Caco-2 (cell line): Measurements from ENCODE around the gene TPH2. TPM values are rescaled to one million over a fixed set of nuclear protein-coding genes. Genes with fewer than 3 reads are reported as not detected.

Experiments
- BruUV-seq: library from RNA; stranded (reverse); fragments of 400-500 nt; replicated peaks from 2 replicates; lab custom pipeline; 2021; lab: Mats Ljungman, UMichigan
- CTCF ChIA-PET: fragments of 300-600 bp; sonication (Branson Sonifier 250); formaldehyde crosslinking; loops from one replicate; lab custom pipeline; 2022; ENCODE audit warnings: antibody characterized with exemption; lab: Charles Lee
- POLR2A ChIA-PET: fragments of 300-600 bp; sonication (Branson Sonifier 250); formaldehyde crosslinking; loops from one replicate; lab custom pipeline; 2022; ENCODE audit warnings: antibody characterized with exemption; lab: Charles Lee
- DNase-seq, 2 experiments: peaks; one replicate each; pipeline versions ENCODE4 v3.0.0 to v3.0.0-alpha.2; 2020 to 2022
- H3K27me3 ChIP-seq: replicated peaks from 2 replicates; pipeline ENCODE4 v1.6.0; 2011; ENCODE audit warnings: low read length; ENCODE audit not compliant: control insufficient read depth, insufficient read depth
- H3K36me3 ChIP-seq: 2 replicates; pipeline ENCODE4 v1.5.1; 2011; ENCODE audit warnings: low read length; ENCODE audit not compliant: control insufficient read depth, insufficient read depth
- H3K4me1 ChIP-seq: fragments of 250-450 bp; sonication (Bioruptor Pico); 2 replicates; pipeline ENCODE4 v1.5.1; 2020; ENCODE audit warnings: mild to moderate bottlenecking
- H3K4me3 ChIP-seq: 2 replicates; pipeline ENCODE4 v1.5.1; 2011; ENCODE audit warnings: low read depth, mild to moderate bottlenecking, control low read depth, low read length
- H3K9me3 ChIP-seq: fragments of 250-450 bp; sonication (Bioruptor Pico); 2 replicates; pipeline ENCODE4 v1.5.1; 2020; ENCODE audit warnings: mild to moderate bottlenecking, moderate library complexity
- H3K27ac Mint-ChIP-seq: one replicate; pipeline ENCODE4 v1.8.0; 2022; ENCODE audit warnings: mixed read lengths; ENCODE audit not compliant: unreplicated experiment
- H3K27me3 Mint-ChIP-seq: one replicate; pipeline ENCODE4 v1.8.0; 2022; ENCODE audit warnings: mixed read lengths; ENCODE audit not compliant: insufficient read depth, unreplicated experiment
- H3K36me3 Mint-ChIP-seq: one replicate; pipeline ENCODE4 v1.8.0; 2022; ENCODE audit warnings: mild to moderate bottlenecking, mixed read lengths; ENCODE audit not compliant: insufficient read depth, unreplicated experiment
- H3K4me1 Mint-ChIP-seq: one replicate; pipeline ENCODE4 v1.8.0; 2022; ENCODE audit warnings: low read depth, mixed read lengths; ENCODE audit not compliant: unreplicated experiment
- H3K4me3 Mint-ChIP-seq: one replicate; pipeline ENCODE4 v1.8.0; 2022; ENCODE audit warnings: mild to moderate bottlenecking, moderate library complexity, mixed read lengths; ENCODE audit not compliant: unreplicated experiment
- H3K9me3 Mint-ChIP-seq: one replicate; pipeline ENCODE4 v1.8.0; 2022; ENCODE audit warnings: mixed read lengths; ENCODE audit not compliant: unreplicated experiment
- intact Hi-C: fragments of 100-400 bp; cut with micrococcal nuclease; formaldehyde crosslinking; loops from one replicate; pipeline ENCODE4 v1.10.0; 2022; ENCODE audit not compliant: unreplicated experiment
- total RNA-seq: library from RNA; stranded (reverse); gene quantifications from 2 replicates; pipeline ENCODE4 v1.2.3, GENCODE V29; 2022
- TF ChIP-seq, protein P1 (sequence below), 2 experiments: fragments of 200-600 bp in 1 of 2; IDR thresholded peaks; 1 replicate in 1 of 2; 2 replicates in 1 of 2; pipeline versions ENCODE4 v1.5.1 to v1.8.0; 2011 to 2022; ENCODE audit warnings: antibody characterized with exemption in 1 of 2, control low read depth in 1 of 2, inconsistent platforms in 1 of 2, low read depth in 1 of 2, low read length in 1 of 2, mild to moderate bottlenecking in 1 of 2, moderate library complexity in 1 of 2; ENCODE audit not compliant: insufficient read depth in 1 of 2, severe bottlenecking in 1 of 2, unreplicated experiment in 1 of 2

Gene TPH2
- total RNA-seq, 1 experiment from 2014 or later = not detected

DNA sequence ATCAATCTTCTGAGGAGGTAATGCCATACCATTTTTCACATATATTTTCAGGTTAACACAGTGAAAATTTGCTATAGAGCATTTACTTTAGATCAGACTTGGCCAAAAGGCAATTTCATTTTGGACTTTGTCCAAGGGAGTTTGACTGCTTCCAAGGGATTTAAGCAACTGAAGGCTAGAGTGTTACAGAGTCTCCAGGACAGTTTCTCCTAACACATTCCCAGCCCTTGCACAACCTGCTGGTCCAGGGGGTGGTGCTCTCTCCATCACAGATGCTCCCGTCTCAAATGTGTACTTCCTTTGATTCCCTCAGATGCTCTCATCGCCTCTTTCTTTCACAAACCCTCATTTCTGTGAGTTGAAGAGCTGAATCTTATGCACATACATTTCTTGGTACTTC, 143.1 kb downstream of the TPH2 start:
- ChIA-PET CTCF (no interaction called here), POLR2A (no interaction called here)
- intact Hi-C loops = no loop called here
- Histone ChIP-seq H3K9me3 (no peaks in the 10 kb centered on the region), H3K4me1 (no peaks in the 10 kb centered on the region), H3K36me3 (no peaks in the 10 kb centered on the region), H3K4me3 (no peak overlapping the region), H3K27me3 (no peaks in the 10 kb centered on the region)
- Mint-ChIP-seq H3K4me3 (no peak overlapping the region), H3K9me3 (peaks cover 10% of the 10 kb centered on the region), H3K36me3 (no peaks in the 10 kb centered on the region), H3K4me1 (no peaks in the 10 kb centered on the region), H3K27ac (no peak overlapping the region), H3K27me3 (no peaks in the 10 kb centered on the region)
- no peak for DNase-seq
- BruUV-seq = no TSS peak
- TF ChIP-seq, protein P1, sequence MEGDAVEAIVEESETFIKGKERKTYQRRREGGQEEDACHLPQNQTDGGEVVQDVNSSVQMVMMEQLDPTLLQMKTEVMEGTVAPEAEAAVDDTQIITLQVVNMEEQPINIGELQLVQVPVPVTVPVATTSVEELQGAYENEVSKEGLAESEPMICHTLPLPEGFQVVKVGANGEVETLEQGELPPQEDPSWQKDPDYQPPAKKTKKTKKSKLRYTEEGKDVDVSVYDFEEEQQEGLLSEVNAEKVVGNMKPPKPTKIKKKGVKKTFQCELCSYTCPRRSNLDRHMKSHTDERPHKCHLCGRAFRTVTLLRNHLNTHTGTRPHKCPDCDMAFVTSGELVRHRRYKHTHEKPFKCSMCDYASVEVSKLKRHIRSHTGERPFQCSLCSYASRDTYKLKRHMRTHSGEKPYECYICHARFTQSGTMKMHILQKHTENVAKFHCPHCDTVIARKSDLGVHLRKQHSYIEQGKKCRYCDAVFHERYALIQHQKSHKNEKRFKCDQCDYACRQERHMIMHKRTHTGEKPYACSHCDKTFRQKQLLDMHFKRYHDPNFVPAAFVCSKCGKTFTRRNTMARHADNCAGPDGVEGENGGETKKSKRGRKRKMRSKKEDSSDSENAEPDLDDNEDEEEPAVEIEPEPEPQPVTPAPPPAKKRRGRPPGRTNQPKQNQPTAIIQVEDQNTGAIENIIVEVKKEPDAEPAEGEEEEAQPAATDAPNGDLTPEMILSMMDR (IDR thresholded peaks at IDR 0.05; ENCODE audit: insufficient read depth in 1 of 2, low read depth in 1 of 2, low read length in 1 of 2, severe bottlenecking in 1 of 2, unreplicated experiment in 1 of 2) = no peak

Other genes starting within 250 kb of the TPH2 start
- gene RAB21, start 184.0 kb upstream of the TPH2 start, total RNA-seq = 69.6 and 72.0 TPM in 2 replicates
- 27.1 and 31.3 TPM in 2 replicates for gene TBC1D15, start 99.1 kb upstream of the TPH2 start, total RNA-seq